Measurements from ENCODE around the gene HERPUD1.

DNA sequence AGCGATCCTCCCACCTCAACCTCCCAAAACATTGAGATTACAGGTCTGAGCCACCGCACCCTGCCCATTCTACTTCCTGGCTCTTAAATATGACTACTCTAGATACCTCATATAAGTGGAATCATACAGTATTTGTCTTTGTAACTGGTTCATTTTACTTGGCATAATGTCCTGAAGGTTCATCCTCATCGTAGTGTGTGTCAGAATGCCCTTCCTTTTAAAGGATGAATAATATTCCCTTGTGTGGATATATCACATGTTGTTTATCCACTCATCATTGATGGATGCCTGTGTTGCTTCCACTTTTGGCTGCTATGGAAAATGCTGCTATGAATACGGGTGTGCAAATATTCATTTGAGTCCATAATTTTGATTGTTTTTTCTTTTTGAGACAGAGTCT is 24.1 kb downstream of the HERPUD1 start:
- TF ChIP-seq, protein P1, sequence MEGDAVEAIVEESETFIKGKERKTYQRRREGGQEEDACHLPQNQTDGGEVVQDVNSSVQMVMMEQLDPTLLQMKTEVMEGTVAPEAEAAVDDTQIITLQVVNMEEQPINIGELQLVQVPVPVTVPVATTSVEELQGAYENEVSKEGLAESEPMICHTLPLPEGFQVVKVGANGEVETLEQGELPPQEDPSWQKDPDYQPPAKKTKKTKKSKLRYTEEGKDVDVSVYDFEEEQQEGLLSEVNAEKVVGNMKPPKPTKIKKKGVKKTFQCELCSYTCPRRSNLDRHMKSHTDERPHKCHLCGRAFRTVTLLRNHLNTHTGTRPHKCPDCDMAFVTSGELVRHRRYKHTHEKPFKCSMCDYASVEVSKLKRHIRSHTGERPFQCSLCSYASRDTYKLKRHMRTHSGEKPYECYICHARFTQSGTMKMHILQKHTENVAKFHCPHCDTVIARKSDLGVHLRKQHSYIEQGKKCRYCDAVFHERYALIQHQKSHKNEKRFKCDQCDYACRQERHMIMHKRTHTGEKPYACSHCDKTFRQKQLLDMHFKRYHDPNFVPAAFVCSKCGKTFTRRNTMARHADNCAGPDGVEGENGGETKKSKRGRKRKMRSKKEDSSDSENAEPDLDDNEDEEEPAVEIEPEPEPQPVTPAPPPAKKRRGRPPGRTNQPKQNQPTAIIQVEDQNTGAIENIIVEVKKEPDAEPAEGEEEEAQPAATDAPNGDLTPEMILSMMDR (IDR thresholded peaks at IDR 0.05; ENCODE audit: insufficient read depth, low read length, poor library complexity, severe bottlenecking): no peak
- no peak for TF ChIP-seq EZH2phosphoT487 (conservative IDR thresholded peaks at IDR 0.05; ENCODE audit: low read length)
